Prostate gland (tissue), 2 donors: Measurements from ENCODE around the gene ADIPOR2. TPM values are rescaled to one million over a fixed set of nuclear protein-coding genes. Genes with fewer than 3 reads are reported as not detected.

Experiments used
- DNase-seq: peaks from one replicate; pipeline ENCODE4 v3.0.0-alpha.2; 2019; ENCODE audit warnings: low spot score
- H3K27ac ChIP-seq, 2 donors: fragments of 200-600 bp; sonication (generic); 2 replicates each; pipeline ENCODE4 v1.5.1; 2017 to 2019
- H3K27me3 ChIP-seq: fragments of 200-600 bp; sonication (generic); replicated peaks from 2 replicates; pipeline ENCODE4 v1.5.1; 2019; ENCODE audit not compliant: insufficient read depth
- H3K36me3 ChIP-seq, 2 donors: fragments of 200-600 bp; sonication (generic); 1 replicate in 1 of 2; 2 replicates in 1 of 2; pipeline versions ENCODE4 v1.5.1 to v1.8.1; 2017 to 2019
- H3K4me1 ChIP-seq: fragments of 200-600 bp; sonication (generic); replicated peaks from 2 replicates; pipeline ENCODE4 v1.5.1; 2019
- H3K4me3 ChIP-seq, 2 donors: fragments of 200-600 bp; sonication (generic); 2 replicates each; pipeline ENCODE4 v1.5.1; 2017 to 2019
- H3K9me3 ChIP-seq: fragments of 200-600 bp; sonication (generic); 2 replicates; pipeline ENCODE4 v1.5.1; 2017
- POLR2A ChIP-seq: fragments of 450-650 bp; IDR thresholded peaks from one replicate; pipeline ENCODE4 v1.6.1; 2016; ENCODE audit warnings: antibody characterized with exemption, mild to moderate bottlenecking
- POLR2AphosphoS5 ChIP-seq: sonication (generic); formaldehyde crosslinking; IDR thresholded peaks from one replicate; pipeline ENCODE4 v1.6.1; 2017; ENCODE audit warnings: antibody characterized with exemption
- WGBS: methylation state at CpG from one replicate; pipeline ENCODE4 v1.1.5; 2018; 5-methylcytosine and 5-hydroxymethylcytosine counted together
- intact Hi-C: fragments of 100-400 bp; cut with DNase I; formaldehyde crosslinking; loops from one replicate; pipeline ENCODE4 v1.14.2; 2022
- total RNA-seq, 2 donors: library from RNA; depleted of rRNA; stranded (reverse); fragments of >200 nt; gene quantifications; one replicate each; pipeline ENCODE4 v1.1.0, GENCODE V29; 2016
- TF ChIP-seq, protein P1 (sequence below), 4 experiments: fragments of 200-600 bp in 2 of 4; fragments of 450-650 bp in 2 of 4; sonication (generic) in 2 of 4; IDR thresholded peaks; 1 replicate in 3 of 4; 2 replicates in 1 of 4; pipeline ENCODE4 v1.5.1; 2016 to 2019; ENCODE audit warnings: antibody characterized with exemption in 4 of 4, mild to moderate bottlenecking in 2 of 4, moderate library complexity in 2 of 4

ADIPOR2 gene
- total RNA-seq, 2 donors from 2014 or later, result 23.7 to 46.2 TPM

DNA sequence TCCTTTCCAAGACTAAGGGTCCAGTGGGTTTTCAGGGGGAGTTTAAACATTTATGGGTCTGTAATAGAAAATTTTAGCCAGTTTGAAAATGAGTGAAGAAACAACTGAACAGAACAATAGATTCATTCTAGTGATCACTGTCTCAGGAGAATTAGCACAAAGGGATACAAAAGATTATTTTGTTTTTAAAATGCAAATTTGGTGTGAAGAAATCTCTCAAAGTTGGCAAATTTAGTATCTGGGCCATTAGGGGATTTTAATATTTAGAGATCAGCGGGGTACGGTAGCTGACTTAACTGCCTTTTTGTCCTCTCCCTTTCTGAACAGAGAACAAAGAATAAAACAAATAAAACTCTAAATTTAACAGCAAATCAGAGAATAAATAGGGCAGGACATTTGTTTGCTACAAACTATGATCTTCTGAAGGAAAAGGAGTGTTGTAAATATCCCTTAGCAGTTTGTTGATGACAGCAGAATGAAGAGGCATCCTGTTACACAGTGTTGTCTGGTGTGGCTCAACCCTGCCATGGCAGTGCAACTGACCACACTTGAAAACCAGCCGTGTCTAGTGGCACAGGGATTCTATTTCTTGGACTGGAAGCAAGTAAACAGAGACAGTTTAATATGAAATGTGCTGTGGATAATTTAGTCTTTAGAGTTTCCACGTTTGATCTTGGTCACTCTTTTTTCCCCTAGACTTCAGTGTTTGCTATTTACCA, 83.2 kb downstream of the ADIPOR2 start:
- H3K27ac ChIP-seq, result peak overlapping the region in 1 of 2 donors; percentile 32
- H3K36me3 ChIP-seq, result no peaks in the 10 kb centered on the region
- H3K4me3 ChIP-seq, result no peak overlapping the region
- WGBS, result 31% methylated on average over 4 of the region's 4 CpGs
- intact Hi-C loops, result no loop called here
- no peaks in the 10 kb centered on the region for H3K4me1 ChIP-seq
- no peaks in the 10 kb centered on the region for H3K9me3 ChIP-seq
- H3K27me3 ChIP-seq, result no peaks in the 10 kb centered on the region
- peak; percentile 37 for DNase-seq
- TF ChIP-seq POLR2AphosphoS5, result peak; percentile 65
- TF ChIP-seq, protein P1, sequence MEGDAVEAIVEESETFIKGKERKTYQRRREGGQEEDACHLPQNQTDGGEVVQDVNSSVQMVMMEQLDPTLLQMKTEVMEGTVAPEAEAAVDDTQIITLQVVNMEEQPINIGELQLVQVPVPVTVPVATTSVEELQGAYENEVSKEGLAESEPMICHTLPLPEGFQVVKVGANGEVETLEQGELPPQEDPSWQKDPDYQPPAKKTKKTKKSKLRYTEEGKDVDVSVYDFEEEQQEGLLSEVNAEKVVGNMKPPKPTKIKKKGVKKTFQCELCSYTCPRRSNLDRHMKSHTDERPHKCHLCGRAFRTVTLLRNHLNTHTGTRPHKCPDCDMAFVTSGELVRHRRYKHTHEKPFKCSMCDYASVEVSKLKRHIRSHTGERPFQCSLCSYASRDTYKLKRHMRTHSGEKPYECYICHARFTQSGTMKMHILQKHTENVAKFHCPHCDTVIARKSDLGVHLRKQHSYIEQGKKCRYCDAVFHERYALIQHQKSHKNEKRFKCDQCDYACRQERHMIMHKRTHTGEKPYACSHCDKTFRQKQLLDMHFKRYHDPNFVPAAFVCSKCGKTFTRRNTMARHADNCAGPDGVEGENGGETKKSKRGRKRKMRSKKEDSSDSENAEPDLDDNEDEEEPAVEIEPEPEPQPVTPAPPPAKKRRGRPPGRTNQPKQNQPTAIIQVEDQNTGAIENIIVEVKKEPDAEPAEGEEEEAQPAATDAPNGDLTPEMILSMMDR (IDR thresholded peaks at IDR 0.05), result no peak

DNA sequence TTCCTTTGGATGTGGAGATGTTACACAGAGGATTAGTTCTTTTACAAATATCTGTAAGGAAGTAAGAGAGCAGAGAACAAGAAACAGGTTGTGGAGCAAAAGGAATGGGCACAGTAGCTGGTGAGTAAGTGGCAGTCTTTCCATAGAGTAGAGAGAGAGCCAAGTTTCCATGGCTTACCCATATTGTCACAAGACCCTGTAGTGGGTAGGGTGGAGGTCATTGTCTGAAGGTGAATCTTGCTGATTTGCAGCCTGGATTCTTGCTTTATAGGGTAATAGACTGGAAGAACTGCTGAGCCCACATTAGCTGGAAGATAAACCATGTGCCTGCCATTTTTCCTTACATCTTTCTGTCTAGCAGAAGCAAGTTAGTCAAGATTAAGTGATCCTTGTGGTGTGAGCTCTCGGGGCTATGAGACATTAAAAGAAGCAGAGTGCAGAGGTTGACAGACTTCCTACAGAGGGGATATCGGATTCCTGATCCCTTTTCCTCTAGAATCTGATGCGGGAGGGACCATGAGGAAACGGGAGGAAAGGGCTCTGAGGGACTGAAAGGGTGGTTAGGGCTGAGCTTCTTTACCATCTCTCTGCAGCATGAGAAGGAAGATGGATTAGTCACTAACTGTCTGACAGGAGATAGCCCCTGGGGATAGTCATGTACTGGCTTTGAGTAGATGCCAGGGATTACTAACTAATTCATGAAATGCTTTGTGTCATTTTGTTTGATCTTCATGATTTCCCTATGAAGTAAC, 85.5 kb downstream of the ADIPOR2 start:
- 65% methylated on average over 4 of the region's 4 CpGs for WGBS
- intact Hi-C loops, result no loop called here
- no peaks in the 10 kb centered on the region for H3K27me3 ChIP-seq
- no peak for DNase-seq
- H3K9me3 ChIP-seq, result no peaks in the 10 kb centered on the region
- TF ChIP-seq, protein P1 (IDR thresholded peaks at IDR 0.05), result no peak
- TF ChIP-seq POLR2AphosphoS5, result no peak
- no peak for TF ChIP-seq POLR2A
- H3K4me3 ChIP-seq, result no peak overlapping the region
- H3K36me3 ChIP-seq, result no peaks in the 10 kb centered on the region
- no peaks in the 10 kb centered on the region for H3K4me1 ChIP-seq
- no peak overlapping the region for H3K27ac ChIP-seq

DNA sequence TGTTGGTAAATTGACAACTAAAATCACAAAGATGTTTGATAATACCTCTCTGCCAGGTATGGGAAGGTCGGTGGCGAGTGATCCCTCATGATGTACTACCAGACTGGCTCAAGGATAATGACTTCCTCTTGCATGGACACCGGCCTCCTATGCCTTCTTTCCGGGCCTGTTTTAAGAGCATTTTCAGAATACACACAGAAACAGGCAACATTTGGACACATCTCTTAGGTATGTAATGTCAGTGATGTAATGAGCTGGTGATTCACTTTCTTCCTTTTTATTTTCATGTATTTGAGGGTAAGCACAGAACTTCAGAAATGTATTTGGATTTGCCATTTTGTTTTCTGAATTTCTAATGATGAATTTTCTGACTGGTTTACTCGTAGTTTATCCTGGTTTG, 86.9 kb downstream of the ADIPOR2 start:
- Histone ChIP-seq H3K27ac (no peak overlapping the region), H3K27me3 (no peaks in the 10 kb centered on the region), H3K36me3 (no peaks in the 10 kb centered on the region), H3K4me3 (no peak overlapping the region), H3K9me3 (no peaks in the 10 kb centered on the region), H3K4me1 (no peaks in the 10 kb centered on the region)
- intact Hi-C loops, result no loop called here
- no peak for DNase-seq
- no peak for TF ChIP-seq POLR2AphosphoS5
- TF ChIP-seq, protein P1 (IDR thresholded peaks at IDR 0.05), result no peak
- WGBS, result 93% methylated on average over 5 of the region's 5 CpGs

DNA sequence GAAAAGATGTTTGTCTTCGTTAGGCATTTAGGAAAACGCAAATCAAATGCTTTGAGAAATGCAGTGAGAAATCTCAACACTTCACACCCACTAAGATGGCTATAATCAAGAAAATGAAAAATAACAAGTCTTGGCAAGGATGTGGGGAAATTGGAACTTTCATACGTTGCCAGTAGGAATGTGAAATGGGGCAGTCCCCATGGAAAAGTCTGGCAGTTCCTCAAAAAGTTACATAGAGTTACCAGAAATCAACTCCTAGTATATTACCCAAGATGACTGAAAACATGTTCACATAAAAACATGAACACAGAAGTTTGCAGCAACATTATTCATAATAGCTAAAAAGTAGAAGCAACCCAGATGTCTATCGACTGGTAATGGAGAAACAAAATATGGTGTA, 88.0 kb downstream of the ADIPOR2 start:
- WGBS, result 84% methylated on average over 4 of the region's 4 CpGs
- no peak for DNase-seq
- no peak for TF ChIP-seq POLR2A
- H3K36me3 ChIP-seq, result no peaks in the 10 kb centered on the region
- H3K27ac ChIP-seq, result no peak overlapping the region
- no peaks in the 10 kb centered on the region for H3K9me3 ChIP-seq
- H3K27me3 ChIP-seq, result no peaks in the 10 kb centered on the region
- no peak overlapping the region for H3K4me3 ChIP-seq
- intact Hi-C loops, result no loop called here
- H3K4me1 ChIP-seq, result no peaks in the 10 kb centered on the region

- DNase-seq, result no peak
- Histone ChIP-seq H3K27me3 (no peaks in the 10 kb centered on the region), H3K4me3 (no peak overlapping the region), H3K36me3 (no peaks in the 10 kb centered on the region), H3K4me1 (no peaks in the 10 kb centered on the region), H3K9me3 (no peaks in the 10 kb centered on the region), H3K27ac (no peak overlapping the region)
- intact Hi-C loops, result no loop called here
- WGBS, result 48% methylated on average over 1 of the region's 1 CpG
- TF ChIP-seq POLR2AphosphoS5, result no peak
- TF ChIP-seq POLR2A, result no peak
- TF ChIP-seq, protein P1 (IDR thresholded peaks at IDR 0.05), result no peak
These were observed 88.9 kb downstream of the ADIPOR2 start for GRCh38 chr12:1779783-1780182.
